GM12873 (cell line): Measurements from ENCODE around the gene FAM53A.

ENCODE experiments used
- TF ChIP-seq, protein P1 (sequence below): IDR thresholded peaks from 2 replicates; pipeline ENCODE4 v1.5.1; 2012; ENCODE audit warnings: low read depth, mild to moderate bottlenecking, moderate library complexity, low read length, control low read depth; ENCODE audit not compliant: insufficient read depth; ENCODE audit errors: missing control alignments

FAM53A gene

DNA sequence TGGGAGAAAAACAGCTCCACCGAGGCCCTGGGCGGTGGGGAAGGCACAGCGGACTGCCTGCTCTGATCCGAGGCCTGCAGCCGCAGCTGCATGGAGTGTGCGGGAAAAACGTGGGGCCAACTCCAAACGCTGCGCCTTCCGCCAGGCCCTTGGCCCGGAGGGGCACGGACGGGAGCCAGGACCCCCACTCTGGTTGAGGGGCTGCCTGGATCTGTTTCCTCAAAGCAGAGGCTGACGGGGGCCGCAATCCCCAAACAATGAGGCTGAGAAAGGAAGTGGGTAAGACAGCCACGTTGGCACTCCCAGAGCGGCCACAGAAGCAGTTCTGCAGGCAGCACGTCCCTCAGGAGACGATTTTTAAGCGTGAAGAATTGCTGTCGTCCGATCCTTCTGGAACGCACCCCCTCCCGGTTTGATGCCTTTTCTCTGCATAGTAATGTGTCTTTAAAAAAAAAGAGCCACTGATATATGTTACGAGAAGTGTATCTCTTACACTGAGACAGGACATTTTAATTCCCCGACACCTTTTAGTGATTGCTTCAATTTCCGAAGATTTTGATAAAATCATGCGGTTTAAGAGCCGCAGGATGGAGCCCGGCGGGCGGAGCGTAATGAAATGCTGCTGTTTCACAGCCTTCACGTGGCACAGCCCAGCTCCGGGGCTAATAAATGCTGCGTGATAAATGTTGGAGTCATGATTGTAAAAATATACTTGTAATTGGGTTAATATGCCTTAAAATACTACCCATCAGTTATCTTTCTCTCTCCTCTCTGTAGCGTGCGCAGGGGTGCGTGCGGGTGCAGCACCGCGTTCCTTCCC, 85.7 kb downstream of the FAM53A start:
- TF ChIP-seq, protein P1, sequence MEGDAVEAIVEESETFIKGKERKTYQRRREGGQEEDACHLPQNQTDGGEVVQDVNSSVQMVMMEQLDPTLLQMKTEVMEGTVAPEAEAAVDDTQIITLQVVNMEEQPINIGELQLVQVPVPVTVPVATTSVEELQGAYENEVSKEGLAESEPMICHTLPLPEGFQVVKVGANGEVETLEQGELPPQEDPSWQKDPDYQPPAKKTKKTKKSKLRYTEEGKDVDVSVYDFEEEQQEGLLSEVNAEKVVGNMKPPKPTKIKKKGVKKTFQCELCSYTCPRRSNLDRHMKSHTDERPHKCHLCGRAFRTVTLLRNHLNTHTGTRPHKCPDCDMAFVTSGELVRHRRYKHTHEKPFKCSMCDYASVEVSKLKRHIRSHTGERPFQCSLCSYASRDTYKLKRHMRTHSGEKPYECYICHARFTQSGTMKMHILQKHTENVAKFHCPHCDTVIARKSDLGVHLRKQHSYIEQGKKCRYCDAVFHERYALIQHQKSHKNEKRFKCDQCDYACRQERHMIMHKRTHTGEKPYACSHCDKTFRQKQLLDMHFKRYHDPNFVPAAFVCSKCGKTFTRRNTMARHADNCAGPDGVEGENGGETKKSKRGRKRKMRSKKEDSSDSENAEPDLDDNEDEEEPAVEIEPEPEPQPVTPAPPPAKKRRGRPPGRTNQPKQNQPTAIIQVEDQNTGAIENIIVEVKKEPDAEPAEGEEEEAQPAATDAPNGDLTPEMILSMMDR, result no peak

GRCh38 chr4:1597021-1597931, 86.8 kb downstream of the FAM53A start:
- TF ChIP-seq, protein P1, result no peak

DNA sequence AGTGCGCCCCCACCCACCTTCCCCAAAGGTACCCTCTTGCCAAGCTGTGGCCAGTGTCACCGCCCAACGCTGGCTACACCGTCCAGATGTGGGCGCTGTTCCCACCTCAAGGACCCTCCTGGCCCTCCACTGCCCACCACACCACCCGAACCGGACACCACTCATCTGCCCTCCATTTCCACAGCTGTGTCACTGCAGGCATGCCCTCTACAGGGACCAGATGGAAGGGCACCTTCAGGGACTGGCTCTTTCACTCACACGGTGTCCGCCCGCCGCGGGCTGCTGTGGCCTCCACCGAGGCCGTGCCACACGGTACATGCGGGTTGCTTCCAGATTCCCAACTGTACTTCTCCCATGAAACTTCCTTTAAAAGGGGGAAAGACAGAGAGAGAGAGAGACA, 87.7 kb downstream of the FAM53A start:
- TF ChIP-seq, protein P1, result peak; percentile 3

DNA sequence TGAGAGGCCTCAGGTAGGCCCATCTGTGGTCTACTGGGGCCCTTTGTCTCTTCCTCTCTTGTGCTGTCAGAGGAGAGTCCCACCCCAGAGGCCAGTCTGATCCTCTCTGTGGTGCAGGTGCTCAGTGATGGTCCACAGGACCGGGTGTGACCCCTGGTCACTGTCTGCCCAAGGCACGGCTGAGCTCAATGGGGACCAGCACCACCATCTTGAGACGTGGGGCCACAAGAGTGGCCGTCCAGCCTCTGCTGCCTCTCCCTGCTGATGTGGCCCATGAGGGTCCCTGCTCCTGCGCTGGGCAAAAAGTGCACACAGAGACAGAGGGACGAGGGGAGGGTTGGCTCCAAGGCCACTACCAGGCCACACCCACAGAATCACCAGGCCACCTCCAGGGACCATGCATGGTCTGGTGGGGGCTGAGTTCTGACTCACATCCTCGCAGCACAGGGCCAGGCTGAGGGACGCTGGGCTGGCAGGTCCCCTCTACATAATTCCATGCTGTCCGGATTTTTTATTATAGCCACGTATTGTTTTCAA, 88.3 kb downstream of the FAM53A start:
- TF ChIP-seq, protein P1, result no peak

- TF ChIP-seq, protein P1, result no peak
Observed at GRCh38 chr4:1594871-1595788, 89.0 kb downstream of the FAM53A start.

GRCh38 chr4:1593881-1594345, 90.2 kb downstream of the FAM53A start:
- TF ChIP-seq, protein P1, result no peak
